Testis (tissue), 3 donors: ENCODE measurements around the gene HOXA3. TPM values are rescaled to one million over a fixed set of nuclear protein-coding genes. Genes with fewer than 3 reads are reported as not detected.

Experiments used
- DNase-seq: peaks from one replicate; pipeline ENCODE4 v3.0.0-alpha.2; 2019
- H3K27ac ChIP-seq, 2 donors: fragments of 200-600 bp; sonication (generic); one replicate each; pipeline ENCODE4 v1.5.1; 2019
- H3K27me3 ChIP-seq: fragments of 200-600 bp; sonication (generic); one replicate; pipeline ENCODE4 v1.5.1; 2019
- H3K36me3 ChIP-seq: fragments of 200-600 bp; sonication (generic); one replicate; pipeline ENCODE4 v1.5.1; 2017; ENCODE audit warnings: low read depth; ENCODE audit errors: missing control alignments
- H3K4me1 ChIP-seq: fragments of 200-600 bp; sonication (generic); one replicate; pipeline ENCODE4 v1.5.1; 2019
- H3K4me3 ChIP-seq, 2 donors: fragments of 200-600 bp; sonication (generic); one replicate each; pipeline ENCODE4 v1.5.1; 2017 to 2019
- H3K9me3 ChIP-seq: fragments of 200-600 bp; sonication (generic); one replicate; pipeline ENCODE4 v1.5.1; 2017
- CTCF ChIP-seq, 3 experiments: fragments of 450-650 bp in 2 of 3; fragments of 200-600 bp in 1 of 3; sonication (generic) in 1 of 3; IDR thresholded peaks; one replicate each; pipeline ENCODE4 v1.5.1; 2016 to 2019; ENCODE audit warnings: antibody characterized with exemption in 3 of 3, mild to moderate bottlenecking in 2 of 3, moderate library complexity in 1 of 3
- POLR2A ChIP-seq: fragments of 450-650 bp; IDR thresholded peaks from one replicate; pipeline ENCODE4 v1.6.1; 2017; ENCODE audit warnings: antibody characterized with exemption, mild to moderate bottlenecking, moderate library complexity
- WGBS, 2 donors: methylation state at CpG; one replicate each; pipeline ENCODE4 v1.1.5; 2018; 5-methylcytosine and 5-hydroxymethylcytosine counted together
- intact Hi-C: fragments of 100-400 bp; cut with DNase I; formaldehyde crosslinking; loops from one replicate; pipeline ENCODE4 v1.15.1; 2023; ENCODE audit warnings: low total_unique reads
- polyA plus RNA-seq: library from polyadenylated mRNA; stranded (reverse); fragments of 350-450 nt; fragmentation: Illumina TruSeq; extraction: RNeasy Lipid Tissue Mini Kit (QIAGEN cat#74804); gene quantifications from one replicate; pipeline ENCODE4 v1.2.3, GENCODE V29; 2014; ENCODE audit warnings: low read depth, low replicate concordance; ENCODE audit not compliant: insufficient read depth
- total RNA-seq, 2 donors: library from RNA; depleted of rRNA; stranded (reverse); fragments of >200 nt; gene quantifications; one replicate each; pipeline ENCODE4 v1.2.3, GENCODE V29; 2016

Gene HOXA3
- total and polyA plus RNA-seq, 3 donors from 2014 or later = 0.93 to 2.8 (median 2.4) TPM

DNA sequence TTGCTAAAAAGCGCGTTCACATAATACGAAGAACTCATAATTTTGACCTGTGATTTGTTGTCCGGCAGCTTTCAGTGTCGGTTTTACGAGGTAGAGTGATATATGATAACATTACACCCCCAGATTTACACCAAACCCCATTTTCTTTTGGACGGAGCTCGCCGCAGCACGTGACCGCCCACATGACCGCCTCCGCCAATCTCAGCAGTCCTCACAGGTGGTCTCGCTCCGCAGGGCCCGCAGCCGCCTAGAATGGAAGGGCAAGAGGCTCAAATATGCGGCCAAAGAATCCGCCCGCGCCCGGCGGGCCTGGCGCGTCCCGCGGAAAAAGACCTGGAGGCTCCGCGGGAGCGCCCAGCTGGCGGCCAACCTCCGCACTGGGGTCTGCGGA, 4.1 kb upstream of the HOXA3 start, which contains the start of gene HOXA7:
TSS of gene HOXA7 (minus strand) at position 168 of the 391 bp plus-strand sequence. CDS start at position 38, 130 bp downstream.
- Histone ChIP-seq H3K36me3 (no peaks in the 10 kb centered on the region), H3K27me3 (peaks cover 14% of the 10 kb centered on the region), H3K27ac (no peak within 1 kb of the TSS), H3K4me1 (peaks cover 12% of the 10 kb centered on the region), H3K9me3 (no peaks in the 10 kb centered on the region), H3K4me3 (peak within 1 kb of the TSS; percentile 21 to 32)
- intact Hi-C loops = no loop called here
- WGBS, 2 donors = 0 to 2% methylated on average over 11 to 33 of the region's 33 CpGs
- TF ChIP-seq POLR2A = no peak
- no peak for TF ChIP-seq CTCF (IDR thresholded peaks at IDR 0.05)
- DNase-seq = peak; percentile 46

- H3K4me1 ChIP-seq = peaks cover 7% of the 10 kb centered on the region
- peaks cover 14% of the 10 kb centered on the region for H3K27me3 ChIP-seq
- TF ChIP-seq POLR2A (no peak), CTCF (IDR thresholded peaks at IDR 0.05) (no peak)
- intact Hi-C loops = no loop called here
- peak; percentile 20 for DNase-seq
- no peak overlapping the region for H3K27ac ChIP-seq
- WGBS, 2 donors = 3 to 4% methylated on average over 43 to 63 of the region's 63 CpGs
- H3K36me3 ChIP-seq = no peaks in the 10 kb centered on the region
- no peaks in the 10 kb centered on the region for H3K9me3 ChIP-seq
- peak overlapping the region; percentile 21 to 32 for H3K4me3 ChIP-seq
These were observed 3.6 kb upstream of the HOXA3 start for GRCh38 chr7:27155816-27156507.

GRCh38 chr7:27154901-27155815, 2.8 kb upstream of the HOXA3 start:
- Histone ChIP-seq H3K4me1 (peaks cover 7% of the 10 kb centered on the region), H3K36me3 (no peaks in the 10 kb centered on the region), H3K9me3 (no peaks in the 10 kb centered on the region), H3K27ac (no peak overlapping the region), H3K4me3 (no peak overlapping the region), H3K27me3 (peaks cover 14% of the 10 kb centered on the region)
- TF ChIP-seq CTCF (IDR thresholded peaks at IDR 0.05) (no peak), POLR2A (no peak)
- WGBS, 2 donors = 5 to 12% methylated on average over 45 to 48 of the region's 48 CpGs
- peak; percentile 10 for DNase-seq
- intact Hi-C loops = no loop called here

DNA sequence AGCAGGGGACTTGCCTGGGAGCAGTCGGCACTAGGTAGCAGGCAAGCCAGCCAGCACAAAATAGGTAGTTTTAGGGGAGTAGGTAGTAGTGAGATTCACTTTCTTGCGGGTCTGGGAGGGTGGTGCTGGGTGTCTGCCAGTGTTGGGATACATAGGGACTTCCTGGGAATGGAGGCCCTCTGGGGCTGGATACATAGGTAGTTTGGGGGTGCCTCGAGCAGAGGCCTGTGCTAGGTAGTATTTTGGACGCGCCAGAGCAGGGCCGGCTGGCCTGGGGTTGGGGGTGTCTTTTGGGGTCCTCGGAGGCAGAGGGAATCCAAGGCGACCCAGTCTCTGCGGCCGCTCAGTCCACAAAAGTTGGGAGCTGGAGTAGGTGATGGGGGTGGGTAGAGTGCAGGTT, 2.0 kb upstream of the HOXA3 start:
- intact Hi-C loops = no loop called here
- Histone ChIP-seq H3K27me3 (peaks cover 14% of the 10 kb centered on the region), H3K9me3 (no peaks in the 10 kb centered on the region), H3K36me3 (no peaks in the 10 kb centered on the region), H3K4me1 (peaks cover 7% of the 10 kb centered on the region), H3K4me3 (no peak overlapping the region), H3K27ac (no peak overlapping the region)
- peak; percentile 6 for DNase-seq
- TF ChIP-seq CTCF (IDR thresholded peaks at IDR 0.05) (no peak), POLR2A (no peak)
- 44 to 56% methylated on average over 10 of the region's 10 CpGs for WGBS, 2 donors
